ENCODE results near the gene TPCN2.

Gene TPCN2

DNA sequence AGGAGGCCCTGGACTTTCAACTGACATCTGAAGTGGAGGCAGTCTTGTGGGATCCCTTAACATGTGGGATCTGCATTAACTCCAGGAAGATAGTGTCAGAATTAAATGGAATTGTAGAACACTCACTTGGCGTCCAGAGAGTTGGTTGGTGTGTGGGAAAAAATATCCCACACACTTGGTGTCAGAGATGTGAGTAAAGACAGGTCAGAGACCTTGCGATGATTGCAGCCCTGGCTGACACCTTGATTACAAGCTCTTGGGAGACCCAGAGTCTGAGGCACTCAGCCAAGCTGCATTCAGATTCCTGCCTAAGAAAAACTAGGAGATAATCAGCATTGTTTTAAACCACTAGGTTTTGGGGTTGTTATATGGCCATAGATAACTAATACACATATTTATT lies 7.2 kb upstream of the TPCN2 start:
- no peak overlapping the region for H3K4me3 ChIP-seq (ENCODE audit: low read depth, low read length)
- DNase-seq (ENCODE audit: low read depth, low spot score) = no peak
- in situ Hi-C loops (cut with HindIII; ENCODE audit: low sequenced_read_pairs) = no loop called here
- TF ChIP-seq, protein P1, sequence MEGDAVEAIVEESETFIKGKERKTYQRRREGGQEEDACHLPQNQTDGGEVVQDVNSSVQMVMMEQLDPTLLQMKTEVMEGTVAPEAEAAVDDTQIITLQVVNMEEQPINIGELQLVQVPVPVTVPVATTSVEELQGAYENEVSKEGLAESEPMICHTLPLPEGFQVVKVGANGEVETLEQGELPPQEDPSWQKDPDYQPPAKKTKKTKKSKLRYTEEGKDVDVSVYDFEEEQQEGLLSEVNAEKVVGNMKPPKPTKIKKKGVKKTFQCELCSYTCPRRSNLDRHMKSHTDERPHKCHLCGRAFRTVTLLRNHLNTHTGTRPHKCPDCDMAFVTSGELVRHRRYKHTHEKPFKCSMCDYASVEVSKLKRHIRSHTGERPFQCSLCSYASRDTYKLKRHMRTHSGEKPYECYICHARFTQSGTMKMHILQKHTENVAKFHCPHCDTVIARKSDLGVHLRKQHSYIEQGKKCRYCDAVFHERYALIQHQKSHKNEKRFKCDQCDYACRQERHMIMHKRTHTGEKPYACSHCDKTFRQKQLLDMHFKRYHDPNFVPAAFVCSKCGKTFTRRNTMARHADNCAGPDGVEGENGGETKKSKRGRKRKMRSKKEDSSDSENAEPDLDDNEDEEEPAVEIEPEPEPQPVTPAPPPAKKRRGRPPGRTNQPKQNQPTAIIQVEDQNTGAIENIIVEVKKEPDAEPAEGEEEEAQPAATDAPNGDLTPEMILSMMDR (IDR thresholded peaks at IDR 0.05; ENCODE audit: low read depth, low read length) = no peak

GRCh38 chr11:69044111-69045013 lies 4.4 kb upstream of the TPCN2 start:
- no peak overlapping the region for H3K4me3 ChIP-seq (ENCODE audit: low read depth, low read length)
- in situ Hi-C loops (cut with HindIII; ENCODE audit: low sequenced_read_pairs) = no loop called here
- TF ChIP-seq, protein P1 (IDR thresholded peaks at IDR 0.05; ENCODE audit: low read depth, low read length) = peak; percentile 81
- peak; percentile 77 for DNase-seq (ENCODE audit: low read depth, low spot score)

DNA sequence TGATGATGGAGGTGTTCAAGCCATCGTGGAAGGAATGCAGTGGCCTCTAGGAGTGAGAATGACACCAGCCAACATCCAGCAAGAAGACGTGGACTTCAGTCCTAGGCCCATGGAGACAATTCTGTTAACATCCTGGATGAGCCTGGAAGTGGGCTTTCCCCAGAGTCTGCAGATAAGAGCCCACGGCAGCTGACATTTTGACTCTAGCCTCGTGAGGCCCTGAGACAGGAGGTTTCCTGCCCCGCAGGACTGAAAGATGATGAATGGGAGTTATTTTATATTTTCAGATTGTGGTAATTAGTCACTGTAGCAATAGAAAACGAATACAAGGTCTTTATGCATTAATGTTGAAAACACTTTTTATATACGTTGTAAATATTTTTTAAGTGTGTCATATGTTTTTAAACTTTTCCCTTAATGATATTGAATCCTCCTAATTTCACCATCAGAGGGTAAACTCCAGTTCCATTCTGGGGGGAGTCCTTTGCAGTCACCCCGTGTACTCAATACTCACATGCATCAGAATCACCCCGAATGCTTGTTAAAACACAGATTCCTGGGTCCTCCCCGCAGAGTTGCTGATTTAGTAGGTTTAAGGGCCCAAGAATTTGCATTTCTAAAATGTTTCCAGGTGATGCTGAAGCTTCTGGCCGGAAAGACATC lies 570 bp upstream of the TPCN2 start:
- DNase-seq (ENCODE audit: low read depth, low spot score) = peak; percentile 9
- in situ Hi-C loops (cut with HindIII; ENCODE audit: low sequenced_read_pairs) = no loop called here
- H3K4me3 ChIP-seq (ENCODE audit: low read depth, low read length) = peak overlapping the region; percentile 76
- TF ChIP-seq, protein P1 (IDR thresholded peaks at IDR 0.05; ENCODE audit: low read depth, low read length) = no peak

GRCh38 chr11:69049490-69049867 lies 747 bp downstream of the TPCN2 start:
- no peak for DNase-seq (ENCODE audit: low read depth, low spot score)
- H3K4me3 ChIP-seq (ENCODE audit: low read depth, low read length) = peak overlapping the region; percentile 76
- TF ChIP-seq, protein P1 (IDR thresholded peaks at IDR 0.05; ENCODE audit: low read depth, low read length) = no peak
- in situ Hi-C loops (cut with HindIII; ENCODE audit: low sequenced_read_pairs) = no loop called here

GRCh38 chr11:69050592-69051380 lies 2.1 kb downstream of the TPCN2 start:
- TF ChIP-seq, protein P1 (IDR thresholded peaks at IDR 0.05; ENCODE audit: low read depth, low read length) = no peak
- no peak overlapping the region for H3K4me3 ChIP-seq (ENCODE audit: low read depth, low read length)
- in situ Hi-C loops (cut with HindIII; ENCODE audit: low sequenced_read_pairs) = no loop called here
- DNase-seq (ENCODE audit: low read depth, low spot score) = no peak

All from astrocyte of the spinal cord (primary cell).